HG03097 (cell line): Measurements from ENCODE around the gene ANO2.

ENCODE experiments used
- ATAC-seq: cut with Tn5 transposase; IDR thresholded peaks from one replicate; pipeline ENCODE4 v1.9.1; 2021; ENCODE audit not compliant: unreplicated experiment, low FRiP score

The ANO2 gene

GRCh38 chr12:5921027-5921909 is 23.8 kb downstream of the ANO2 start:
- no peak for ATAC-seq

- no peak for ATAC-seq
Observed at GRCh38 chr12:5916785-5917290, 28.2 kb downstream of the ANO2 start.

DNA sequence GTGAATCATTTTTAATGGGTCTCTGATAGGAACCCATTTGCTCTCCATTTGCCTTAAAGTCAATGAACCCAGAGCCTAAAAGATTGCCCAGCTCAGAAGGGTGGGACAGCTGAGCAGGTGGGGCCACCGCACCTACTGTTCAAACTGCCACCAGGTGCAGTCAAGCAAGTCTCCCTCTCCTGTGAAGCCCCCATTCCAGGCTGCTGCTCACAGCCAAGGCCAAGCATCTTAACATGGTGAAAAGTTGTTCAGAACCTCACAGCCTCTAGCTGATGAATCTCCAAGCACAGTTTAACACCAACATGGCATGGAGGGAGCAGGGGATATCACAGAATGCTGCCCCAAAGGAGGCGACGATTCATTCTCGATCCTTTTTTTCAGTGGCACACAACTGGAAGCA is 29.5 kb downstream of the ANO2 start:
- no peak for ATAC-seq

- ATAC-seq: no peak
Observed at GRCh38 chr12:5914387-5915149, 30.5 kb downstream of the ANO2 start.

DNA sequence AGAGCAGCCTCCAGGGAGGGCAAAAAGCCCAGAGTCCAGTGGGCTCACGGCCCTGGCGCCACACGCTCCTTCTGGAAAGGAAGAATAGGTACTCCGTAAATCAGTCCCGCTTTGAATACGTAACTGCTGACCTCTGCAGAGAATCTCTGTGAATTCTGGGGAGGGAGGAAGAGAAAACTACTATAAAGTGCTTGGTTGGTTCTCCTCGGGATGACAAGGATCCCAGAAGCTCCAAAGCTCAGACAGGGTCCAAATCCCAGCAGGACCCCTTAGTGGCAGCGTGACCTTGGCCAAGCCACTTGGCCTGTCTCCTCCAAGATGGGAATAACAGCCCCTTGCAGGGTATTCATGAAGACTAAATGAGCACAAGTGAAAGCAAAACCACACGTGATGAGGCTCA is 31.7 kb downstream of the ANO2 start:
- ATAC-seq: no peak

- no peak for ATAC-seq
Observed at GRCh38 chr12:5912437-5913334, 32.4 kb downstream of the ANO2 start.

GRCh38 chr12:5912011-5912410 is 33.0 kb downstream of the ANO2 start:
- ATAC-seq: no peak

GRCh38 chr12:5910790-5911548 is 34.1 kb downstream of the ANO2 start:
- no peak for ATAC-seq

GRCh38 chr12:5909560-5909959 is 35.5 kb downstream of the ANO2 start:
- ATAC-seq: no peak

DNA sequence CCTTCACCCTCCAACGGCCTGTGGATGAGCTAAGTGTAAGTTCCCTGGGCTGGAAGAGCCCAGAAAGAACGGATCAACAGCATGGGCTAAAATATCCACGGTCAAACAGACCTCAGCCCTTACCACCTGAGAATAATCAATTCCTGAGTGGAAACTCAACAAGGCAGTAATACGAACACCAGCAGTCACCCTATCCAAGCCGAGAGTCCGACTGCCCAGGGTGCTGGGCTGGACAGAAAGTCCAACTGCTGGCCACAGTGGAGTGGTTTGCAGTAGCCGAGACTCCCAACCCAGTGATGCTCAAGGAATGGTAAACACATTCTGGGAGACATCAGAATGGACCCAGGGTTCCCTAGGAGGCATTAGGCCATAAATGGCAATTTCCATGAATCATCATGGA is 36.8 kb downstream of the ANO2 start:
- no peak for ATAC-seq

- no peak for ATAC-seq
Observed at GRCh38 chr12:5907807-5908206, 37.3 kb downstream of the ANO2 start.

GRCh38 chr12:5905757-5906156 is 39.3 kb downstream of the ANO2 start:
- no peak for ATAC-seq

DNA sequence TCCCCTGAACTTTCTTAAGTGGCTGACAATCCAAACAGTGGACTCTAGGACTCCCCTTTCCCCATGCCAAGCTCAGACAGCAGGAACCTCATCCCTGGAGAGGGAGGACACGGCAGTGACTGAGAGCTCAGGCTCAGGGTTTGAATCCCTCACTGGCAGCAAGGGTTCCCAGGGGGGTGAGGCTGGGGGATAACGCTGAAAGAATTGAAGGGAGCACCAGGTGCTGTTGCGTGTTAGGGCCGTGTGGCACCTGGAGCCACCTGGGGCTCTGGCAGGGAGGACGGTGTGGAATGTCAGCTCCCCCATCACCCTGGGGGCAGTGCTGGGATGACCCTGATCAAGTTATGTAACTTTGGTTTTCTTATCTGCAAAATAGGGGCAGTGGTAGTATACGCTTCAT is 40.1 kb downstream of the ANO2 start:
- no peak for ATAC-seq

- ATAC-seq: no peak
Observed at GRCh38 chr12:5904441-5904840, 40.6 kb downstream of the ANO2 start.

- ATAC-seq: no peak
Observed at GRCh38 chr12:5902736-5903135, 42.3 kb downstream of the ANO2 start.

DNA sequence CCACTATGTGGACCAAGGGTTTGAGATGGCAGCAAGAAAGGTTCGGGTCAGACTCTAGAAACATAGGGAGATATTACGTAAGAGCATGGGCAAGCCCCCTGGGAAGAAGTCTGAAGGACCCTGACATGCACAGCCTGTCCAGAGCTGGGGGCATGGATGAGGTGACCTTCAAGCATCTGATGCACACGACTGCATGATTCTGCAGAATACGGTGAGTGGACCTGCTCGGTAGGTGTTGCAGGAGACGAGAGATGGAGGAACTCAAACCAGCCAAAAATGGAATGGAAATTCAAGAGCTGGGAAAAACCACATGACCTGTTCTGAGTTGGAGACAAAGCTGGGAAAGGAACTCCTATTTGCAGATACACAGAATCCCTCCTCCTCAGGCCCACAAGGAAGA is 43.6 kb downstream of the ANO2 start:
- ATAC-seq: no peak

GRCh38 chr12:5900533-5901205 is 44.4 kb downstream of the ANO2 start:
- no peak for ATAC-seq

DNA sequence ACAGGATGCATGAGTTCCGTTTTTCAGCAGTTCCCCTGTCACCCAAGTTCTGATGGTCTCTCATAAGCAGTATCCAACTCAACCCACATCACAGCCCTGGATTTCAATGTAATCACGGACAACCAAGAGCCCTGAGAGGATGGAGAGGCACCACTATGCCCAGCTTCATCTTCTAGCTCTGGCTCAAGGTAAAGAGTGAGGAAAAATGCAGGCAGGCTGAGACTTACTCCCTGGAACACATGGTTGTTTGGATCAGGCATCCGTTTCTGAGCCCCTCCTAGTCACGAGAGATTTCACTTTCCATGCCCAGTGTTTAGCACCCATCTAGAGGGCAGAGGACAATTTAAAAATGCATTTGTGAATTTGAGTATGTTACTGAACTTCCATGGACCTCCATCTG is 45.0 kb downstream of the ANO2 start:
- ATAC-seq: no peak

- no peak for ATAC-seq
Observed at GRCh38 chr12:5899675-5900074, 45.4 kb downstream of the ANO2 start.
